AG04450 (cell line): Measurements from ENCODE around the gene CNNM2. TPM values are rescaled to one million over a fixed set of nuclear protein-coding genes. Genes with fewer than 3 reads are reported as not detected.

Source experiments
- CTCF ChIA-PET: fragments of 300-600, 350-600 bp; formaldehyde crosslinking; extraction: SDS; loops from one replicate; lab custom pipeline; 2022; ENCODE audit warnings: antibody characterized with exemption, inconsistent platforms; lab: Charles Lee
- POLR2A ChIA-PET: fragments of 350-600 bp; formaldehyde crosslinking; extraction: SDS; loops from one replicate; lab custom pipeline; 2021; ENCODE audit warnings: antibody characterized with exemption, inconsistent platforms; lab: Yijun Ruan, JAX
- DNase-seq: peaks from one replicate; pipeline ENCODE4 v3.0.0-alpha.2; 2011; ENCODE audit warnings: low read depth, low spot score
- H3K27ac ChIP-seq: one replicate; pipeline ENCODE4 v1.5.1; 2012; ENCODE audit warnings: low read depth, low read length, control low read depth
- H3K27me3 ChIP-seq: one replicate; pipeline ENCODE4 v1.6.0; 2012; ENCODE audit warnings: low read length; ENCODE audit not compliant: control insufficient read depth, insufficient read depth
- H3K4me3 ChIP-seq: 2 replicates; pipeline ENCODE4 v1.5.1; 2011; ENCODE audit warnings: mild to moderate bottlenecking, low read depth, low read length, control low read depth
- H3K9me3 ChIP-seq: 2 replicates; pipeline ENCODE4 v1.5.1; 2012; ENCODE audit warnings: low read length; ENCODE audit not compliant: control insufficient read depth, insufficient read depth
- CTCF ChIP-seq: IDR thresholded peaks from 2 replicates; pipeline ENCODE4 v1.5.1; 2011; ENCODE audit warnings: low read depth, low read length, control low read depth, inconsistent platforms
- polyA plus RNA-seq: library from polyadenylated mRNA; depleted of rRNA; stranded (reverse); fragments of >200 nt; gene quantifications from 2 replicates; pipeline ENCODE4 v1.2.3, GENCODE V29; 2011

The CNNM2 gene
- polyA plus RNA-seq, 1 experiment = 5.2 TPM

DNA sequence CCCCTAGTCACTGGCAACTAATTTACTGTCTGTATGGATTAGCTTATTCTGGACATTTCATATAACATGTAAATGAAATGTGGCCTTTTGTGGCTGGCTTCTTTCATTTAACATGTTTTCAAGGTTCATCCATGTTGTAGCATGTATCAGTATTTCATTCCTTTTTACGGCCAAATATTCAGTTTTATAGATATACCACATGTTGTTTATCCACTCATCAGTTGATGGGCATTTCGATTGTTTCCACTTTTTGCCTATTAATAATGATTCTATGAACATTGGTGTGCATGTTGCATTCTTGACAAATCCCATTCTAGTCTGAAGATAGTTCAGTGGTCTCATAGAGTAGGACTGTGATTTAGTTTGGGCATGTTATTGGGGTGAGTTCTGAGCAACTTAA, 12.6 kb downstream of the CNNM2 start:
- DNase-seq = no peak
- ChIA-PET POLR2A (no interaction called here), CTCF (no interaction called here)
- Histone ChIP-seq H3K4me3 (no peak overlapping the region), H3K9me3 (peaks cover 3% of the 10 kb centered on the region; the same call in 1 of the 2 replicates), H3K27me3 (no peaks in the 10 kb centered on the region), H3K27ac (no peak overlapping the region)
- TF ChIP-seq CTCF = no peak

GRCh38 chr10:102931643-102932042, 13.5 kb downstream of the CNNM2 start:
- no peak for TF ChIP-seq CTCF
- CTCF ChIA-PET = no interaction called here
- no peak overlapping the region for H3K4me3 ChIP-seq
- peaks cover 3% of the 10 kb centered on the region; the same call in 1 of the 2 replicates for H3K9me3 ChIP-seq
- H3K27me3 ChIP-seq = no peaks in the 10 kb centered on the region
- no peak for DNase-seq
- H3K27ac ChIP-seq = no peak overlapping the region
- POLR2A ChIA-PET = no interaction called here

- ChIA-PET CTCF (interaction anchor here (0.7 kb wide), 1 partner anchor 101 kb away, joined by 5 read pairs; no protein-coding TSS in a partner anchor), POLR2A (no interaction called here)
- Histone ChIP-seq H3K27me3 (no peaks in the 10 kb centered on the region), H3K9me3 (no peaks in the 10 kb centered on the region), H3K4me3 (no peak overlapping the region), H3K27ac (no peak overlapping the region)
- no peak for TF ChIP-seq CTCF
- DNase-seq = no peak
Measured at GRCh38 chr10:102935505-102935904, 17.4 kb downstream of the CNNM2 start.

DNA sequence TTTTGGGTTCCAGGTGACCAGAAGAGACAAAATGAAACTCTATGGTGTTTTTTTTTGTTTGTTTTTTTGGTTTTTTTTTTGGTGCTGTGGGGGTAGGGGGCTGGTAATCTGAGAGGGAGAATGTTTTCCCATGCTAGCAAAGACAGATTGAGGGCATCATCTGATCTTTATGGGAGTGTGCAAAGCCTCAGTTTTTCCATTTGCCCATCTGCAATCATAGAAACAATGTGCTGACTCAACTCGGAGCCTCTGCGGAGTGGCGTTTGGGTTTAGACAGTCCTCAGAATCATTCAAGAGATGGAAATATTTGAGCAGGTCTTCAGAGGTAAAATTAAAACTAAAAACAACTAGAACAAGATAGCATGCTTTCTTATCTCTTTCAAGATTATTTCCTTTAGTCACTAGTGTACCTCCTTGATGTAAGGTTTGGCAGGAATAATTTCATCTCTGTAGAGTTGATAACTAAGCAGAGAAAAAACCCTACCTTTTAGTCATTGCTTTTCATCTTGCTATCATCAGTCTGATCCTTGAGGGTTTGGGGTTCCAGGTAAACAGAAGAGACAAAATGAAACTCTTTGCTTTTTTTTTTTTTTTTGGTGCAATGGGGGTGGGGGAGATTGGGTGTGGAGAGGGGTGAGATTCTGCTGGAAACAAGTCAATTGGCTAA, 18.0 kb downstream of the CNNM2 start:
- Histone ChIP-seq H3K9me3 (no peaks in the 10 kb centered on the region), H3K27me3 (no peaks in the 10 kb centered on the region), H3K4me3 (no peak overlapping the region), H3K27ac (no peak overlapping the region)
- ChIA-PET POLR2A (no interaction called here), CTCF (no interaction called here)
- no peak for TF ChIP-seq CTCF
- no peak for DNase-seq

DNA sequence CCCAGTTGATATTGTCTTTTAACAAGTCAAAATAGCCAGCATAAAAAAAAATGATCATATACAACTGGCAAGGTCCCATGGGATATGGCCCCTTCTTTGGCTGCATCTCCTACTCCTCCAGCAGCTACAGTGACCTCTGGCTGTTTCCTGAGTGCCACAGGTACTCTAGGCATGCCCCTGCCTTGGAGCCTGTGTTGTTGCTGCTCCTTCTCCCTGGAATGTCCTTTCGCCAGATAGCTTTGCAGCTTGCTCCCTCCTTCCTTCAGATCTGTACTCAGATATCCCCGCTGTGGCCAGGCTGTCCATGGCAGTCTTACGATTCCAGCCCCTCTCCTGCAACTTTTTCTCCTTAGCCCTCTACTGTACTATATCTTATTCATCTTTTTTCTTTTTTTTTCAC, 23.3 kb downstream of the CNNM2 start:
- POLR2A ChIA-PET = no interaction called here
- H3K9me3 ChIP-seq = no peaks in the 10 kb centered on the region
- TF ChIP-seq CTCF = no peak
- H3K4me3 ChIP-seq = no peak overlapping the region
- CTCF ChIA-PET = no interaction called here
- no peaks in the 10 kb centered on the region for H3K27me3 ChIP-seq
- peak overlapping the region; percentile 11 for H3K27ac ChIP-seq
- no peak for DNase-seq
